Liver (tissue), 3 donors: ENCODE data around the gene MT1M.

Source experiments
- GABPA ChIP-seq, 2 donors: IDR thresholded peaks in 1 of 2; conservative IDR thresholded peaks in 1 of 2; 2 replicates each; pipeline ENCODE4 v1.6.1; 2016; ENCODE audit warnings: antibody characterized with exemption in 2 of 2, mild to moderate bottlenecking in 1 of 2, moderate library complexity in 1 of 2
- HNF4A ChIP-seq, 2 donors: conservative IDR thresholded peaks; 2 replicates each; pipeline ENCODE4 v1.6.1; 2016; ENCODE audit warnings: antibody characterized with exemption in 2 of 2, mild to moderate bottlenecking in 2 of 2
- HNF4G ChIP-seq: IDR thresholded peaks from 2 replicates; pipeline ENCODE4 v1.6.1; 2016; ENCODE audit warnings: antibody characterized with exemption
- JUND ChIP-seq, 2 donors: IDR thresholded peaks; 2 replicates each; pipeline ENCODE4 v1.6.1; 2016; ENCODE audit warnings: antibody characterized with exemption in 2 of 2
- RAD21 ChIP-seq, 2 donors: IDR thresholded peaks; 2 replicates each; pipeline ENCODE4 v1.6.1; 2016; ENCODE audit warnings: antibody characterized with exemption in 2 of 2, mild to moderate bottlenecking in 2 of 2
- SP1 ChIP-seq: IDR thresholded peaks from 2 replicates; pipeline ENCODE4 v1.6.1; 2018; ENCODE audit warnings: antibody characterized with exemption, mild to moderate bottlenecking
- TAF1 ChIP-seq: conservative IDR thresholded peaks from 2 replicates; pipeline ENCODE4 v1.6.1; 2016; ENCODE audit warnings: antibody characterized with exemption, mild to moderate bottlenecking
- TF ChIP-seq, protein P1 (sequence below): fragments of 150-350 bp; IDR thresholded peaks from 2 replicates; pipeline ENCODE4 v1.5.1; 2017; ENCODE audit warnings: improper control_type of control experiment, low read depth, low read length; ENCODE audit not compliant: missing input control
- TF ChIP-seq, protein P2 (sequence below): IDR thresholded peaks from 2 replicates; pipeline ENCODE4 v1.6.1; 2016; ENCODE audit warnings: antibody characterized with exemption
- TF ChIP-seq, protein P3 (sequence below): IDR thresholded peaks from 2 replicates; pipeline ENCODE4 v1.6.1; 2016; ENCODE audit warnings: antibody characterized with exemption
- TF ChIP-seq, protein P4 (sequence below): IDR thresholded peaks from 2 replicates; pipeline ENCODE4 v1.6.1; 2016; ENCODE audit warnings: antibody characterized with exemption
- donor health status: healthy.
- donor health status: healthy.

DNA sequence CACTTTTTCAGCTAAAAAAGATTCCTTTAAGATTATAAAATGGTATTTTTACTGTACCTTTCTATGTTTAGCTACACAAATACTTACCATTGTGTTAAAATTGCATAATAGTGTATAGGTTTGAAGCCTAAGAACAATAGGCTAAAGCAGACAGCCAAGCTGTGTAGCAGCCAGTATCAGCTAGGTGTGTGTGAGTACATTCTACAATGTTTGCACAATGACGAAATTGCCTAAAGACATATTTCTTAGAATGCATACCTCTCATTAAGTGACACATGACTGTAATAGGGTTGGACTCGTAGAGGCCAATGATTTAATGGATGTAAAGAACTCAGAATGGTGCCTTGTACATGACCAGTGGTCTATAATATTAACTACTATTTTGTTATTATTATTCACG lies 17.4 kb downstream of the MT1M start:
- TF ChIP-seq, protein P1, sequence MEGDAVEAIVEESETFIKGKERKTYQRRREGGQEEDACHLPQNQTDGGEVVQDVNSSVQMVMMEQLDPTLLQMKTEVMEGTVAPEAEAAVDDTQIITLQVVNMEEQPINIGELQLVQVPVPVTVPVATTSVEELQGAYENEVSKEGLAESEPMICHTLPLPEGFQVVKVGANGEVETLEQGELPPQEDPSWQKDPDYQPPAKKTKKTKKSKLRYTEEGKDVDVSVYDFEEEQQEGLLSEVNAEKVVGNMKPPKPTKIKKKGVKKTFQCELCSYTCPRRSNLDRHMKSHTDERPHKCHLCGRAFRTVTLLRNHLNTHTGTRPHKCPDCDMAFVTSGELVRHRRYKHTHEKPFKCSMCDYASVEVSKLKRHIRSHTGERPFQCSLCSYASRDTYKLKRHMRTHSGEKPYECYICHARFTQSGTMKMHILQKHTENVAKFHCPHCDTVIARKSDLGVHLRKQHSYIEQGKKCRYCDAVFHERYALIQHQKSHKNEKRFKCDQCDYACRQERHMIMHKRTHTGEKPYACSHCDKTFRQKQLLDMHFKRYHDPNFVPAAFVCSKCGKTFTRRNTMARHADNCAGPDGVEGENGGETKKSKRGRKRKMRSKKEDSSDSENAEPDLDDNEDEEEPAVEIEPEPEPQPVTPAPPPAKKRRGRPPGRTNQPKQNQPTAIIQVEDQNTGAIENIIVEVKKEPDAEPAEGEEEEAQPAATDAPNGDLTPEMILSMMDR = no peak
- TF ChIP-seq, protein P2, sequence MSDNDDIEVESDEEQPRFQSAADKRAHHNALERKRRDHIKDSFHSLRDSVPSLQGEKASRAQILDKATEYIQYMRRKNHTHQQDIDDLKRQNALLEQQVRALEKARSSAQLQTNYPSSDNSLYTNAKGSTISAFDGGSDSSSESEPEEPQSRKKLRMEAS = no peak
- TF ChIP-seq, protein P3, sequence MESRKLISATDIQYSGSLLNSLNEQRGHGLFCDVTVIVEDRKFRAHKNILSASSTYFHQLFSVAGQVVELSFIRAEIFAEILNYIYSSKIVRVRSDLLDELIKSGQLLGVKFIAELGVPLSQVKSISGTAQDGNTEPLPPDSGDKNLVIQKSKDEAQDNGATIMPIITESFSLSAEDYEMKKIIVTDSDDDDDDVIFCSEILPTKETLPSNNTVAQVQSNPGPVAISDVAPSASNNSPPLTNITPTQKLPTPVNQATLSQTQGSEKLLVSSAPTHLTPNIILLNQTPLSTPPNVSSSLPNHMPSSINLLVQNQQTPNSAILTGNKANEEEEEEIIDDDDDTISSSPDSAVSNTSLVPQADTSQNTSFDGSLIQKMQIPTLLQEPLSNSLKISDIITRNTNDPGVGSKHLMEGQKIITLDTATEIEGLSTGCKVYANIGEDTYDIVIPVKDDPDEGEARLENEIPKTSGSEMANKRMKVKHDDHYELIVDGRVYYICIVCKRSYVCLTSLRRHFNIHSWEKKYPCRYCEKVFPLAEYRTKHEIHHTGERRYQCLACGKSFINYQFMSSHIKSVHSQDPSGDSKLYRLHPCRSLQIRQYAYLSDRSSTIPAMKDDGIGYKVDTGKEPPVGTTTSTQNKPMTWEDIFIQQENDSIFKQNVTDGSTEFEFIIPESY = no peak
- TF ChIP-seq SP1 = no peak
- no peak for TF ChIP-seq RAD21 (IDR thresholded peaks at IDR 0.05)
- TF ChIP-seq GABPA (IDR thresholded peaks at IDR 0.05 in 1 of 2, conservative IDR thresholded peaks at IDR 0.05 in 1 of 2) = no peak
- TF ChIP-seq HNF4A (conservative IDR thresholded peaks at IDR 0.05) = no peak
- TF ChIP-seq, protein P4, sequence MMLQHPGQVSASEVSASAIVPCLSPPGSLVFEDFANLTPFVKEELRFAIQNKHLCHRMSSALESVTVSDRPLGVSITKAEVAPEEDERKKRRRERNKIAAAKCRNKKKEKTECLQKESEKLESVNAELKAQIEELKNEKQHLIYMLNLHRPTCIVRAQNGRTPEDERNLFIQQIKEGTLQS = no peak
- no peak for TF ChIP-seq HNF4G
- TF ChIP-seq JUND (IDR thresholded peaks at IDR 0.05) = no peak
- no peak for TF ChIP-seq TAF1
